ENCODE results near the gene CPSF6.

CPSF6 gene

DNA sequence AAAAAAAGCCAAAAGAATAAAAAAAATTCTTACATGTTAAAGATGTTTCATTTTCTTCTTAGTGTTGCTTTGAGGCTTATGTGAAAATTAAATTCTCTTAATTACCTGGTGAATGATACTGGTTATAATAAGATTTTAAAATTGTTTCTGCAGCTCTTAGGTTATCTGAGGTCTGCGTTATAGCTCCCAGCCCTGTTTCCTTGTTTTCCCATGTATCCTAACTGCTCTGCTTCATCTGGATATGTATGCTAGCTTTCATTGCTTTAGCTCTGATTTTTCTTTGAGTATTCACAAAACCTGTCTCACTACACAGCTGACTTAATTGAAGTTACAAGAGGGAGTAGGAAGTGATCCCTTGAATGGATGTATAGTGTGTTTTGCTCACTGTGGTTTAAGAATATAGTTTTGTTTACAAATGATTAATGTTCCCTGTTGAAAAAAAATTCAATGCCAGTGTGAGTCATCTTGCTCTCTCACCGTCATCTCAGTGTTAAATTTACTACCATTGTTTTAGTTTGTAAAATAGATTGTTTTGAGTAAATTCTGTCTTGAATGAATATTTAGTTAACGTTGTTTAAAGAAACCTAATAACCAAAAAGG, 26.8 kb downstream of the CPSF6 start:
- Histone ChIP-seq H3K4me3 (replicated peaks; ENCODE audit: low read depth, low read length) (no peak overlapping the region), H3K36me3 (ENCODE audit: control insufficient read depth, insufficient read depth, low read length) (peaks cover 2% of the 10 kb centered on the region; the same call in 1 of the 2 replicates), H3K27me3 (replicated peaks; ENCODE audit: control insufficient read depth, insufficient read depth, low read length) (no peaks in the 10 kb centered on the region)
- TF ChIP-seq, protein P1, sequence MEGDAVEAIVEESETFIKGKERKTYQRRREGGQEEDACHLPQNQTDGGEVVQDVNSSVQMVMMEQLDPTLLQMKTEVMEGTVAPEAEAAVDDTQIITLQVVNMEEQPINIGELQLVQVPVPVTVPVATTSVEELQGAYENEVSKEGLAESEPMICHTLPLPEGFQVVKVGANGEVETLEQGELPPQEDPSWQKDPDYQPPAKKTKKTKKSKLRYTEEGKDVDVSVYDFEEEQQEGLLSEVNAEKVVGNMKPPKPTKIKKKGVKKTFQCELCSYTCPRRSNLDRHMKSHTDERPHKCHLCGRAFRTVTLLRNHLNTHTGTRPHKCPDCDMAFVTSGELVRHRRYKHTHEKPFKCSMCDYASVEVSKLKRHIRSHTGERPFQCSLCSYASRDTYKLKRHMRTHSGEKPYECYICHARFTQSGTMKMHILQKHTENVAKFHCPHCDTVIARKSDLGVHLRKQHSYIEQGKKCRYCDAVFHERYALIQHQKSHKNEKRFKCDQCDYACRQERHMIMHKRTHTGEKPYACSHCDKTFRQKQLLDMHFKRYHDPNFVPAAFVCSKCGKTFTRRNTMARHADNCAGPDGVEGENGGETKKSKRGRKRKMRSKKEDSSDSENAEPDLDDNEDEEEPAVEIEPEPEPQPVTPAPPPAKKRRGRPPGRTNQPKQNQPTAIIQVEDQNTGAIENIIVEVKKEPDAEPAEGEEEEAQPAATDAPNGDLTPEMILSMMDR (IDR thresholded peaks at IDR 0.05; ENCODE audit: insufficient read depth, low read length, poor library complexity, severe bottlenecking), result no peak
- no peak for DNase-seq (ENCODE audit: extremely low read depth, insufficient read length)

DNA sequence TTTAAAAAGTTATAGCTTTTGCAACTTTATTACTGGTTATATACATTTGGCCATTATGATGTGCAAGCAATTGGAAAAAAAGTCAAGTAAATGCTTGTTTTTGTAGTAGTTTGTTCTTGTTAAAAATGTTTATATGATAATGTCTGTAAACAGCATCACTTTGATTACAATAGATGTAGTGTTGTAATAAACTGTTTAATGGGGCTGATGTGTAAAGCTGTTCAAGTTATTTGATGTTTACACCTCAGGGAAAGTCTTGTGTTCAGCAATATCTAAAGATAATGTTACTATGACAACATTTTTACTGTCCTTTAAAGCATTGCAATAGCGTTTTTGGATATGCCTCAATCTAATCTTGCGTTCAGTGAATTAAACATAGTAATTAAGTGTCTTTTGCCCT, 30.4 kb downstream of the CPSF6 start:
- H3K4me3 ChIP-seq (replicated peaks; ENCODE audit: low read depth, low read length), result no peak overlapping the region
- TF ChIP-seq, protein P1 (IDR thresholded peaks at IDR 0.05; ENCODE audit: insufficient read depth, low read length, poor library complexity, severe bottlenecking), result no peak
- no peaks in the 10 kb centered on the region for H3K27me3 ChIP-seq (replicated peaks; ENCODE audit: control insufficient read depth, insufficient read depth, low read length)
- H3K36me3 ChIP-seq (ENCODE audit: control insufficient read depth, insufficient read depth, low read length), result no peaks in the 10 kb centered on the region; the same call in 1 of the 2 replicates
- DNase-seq (ENCODE audit: extremely low read depth, insufficient read length), result no peak

DNA sequence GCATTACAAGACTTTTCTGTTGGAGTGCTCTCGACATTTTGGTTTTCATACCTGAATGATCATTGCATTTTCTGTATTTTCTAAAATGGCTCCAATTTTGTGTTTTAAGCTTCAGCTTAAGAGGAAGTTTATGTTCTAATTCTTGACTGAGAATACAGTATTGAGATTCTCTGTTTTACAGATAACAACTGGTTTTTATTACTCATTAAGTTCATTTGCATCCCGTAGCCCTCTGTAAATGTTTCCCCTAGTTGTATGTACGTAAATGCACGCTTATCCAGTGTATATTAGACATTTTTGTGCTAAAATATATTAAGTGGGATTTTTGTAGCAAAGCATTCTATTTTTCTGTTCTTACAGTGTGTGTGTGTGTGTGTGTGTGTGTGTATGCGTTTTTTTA, 33.1 kb downstream of the CPSF6 start:
- no peak for DNase-seq (ENCODE audit: extremely low read depth, insufficient read length)
- Histone ChIP-seq H3K4me3 (replicated peaks; ENCODE audit: low read depth, low read length) (no peak overlapping the region), H3K27me3 (replicated peaks; ENCODE audit: control insufficient read depth, insufficient read depth, low read length) (no peaks in the 10 kb centered on the region), H3K36me3 (ENCODE audit: control insufficient read depth, insufficient read depth, low read length) (no peaks in the 10 kb centered on the region; the same call in 1 of the 2 replicates)
- TF ChIP-seq, protein P1 (IDR thresholded peaks at IDR 0.05; ENCODE audit: insufficient read depth, low read length, poor library complexity, severe bottlenecking), result no peak

DNA sequence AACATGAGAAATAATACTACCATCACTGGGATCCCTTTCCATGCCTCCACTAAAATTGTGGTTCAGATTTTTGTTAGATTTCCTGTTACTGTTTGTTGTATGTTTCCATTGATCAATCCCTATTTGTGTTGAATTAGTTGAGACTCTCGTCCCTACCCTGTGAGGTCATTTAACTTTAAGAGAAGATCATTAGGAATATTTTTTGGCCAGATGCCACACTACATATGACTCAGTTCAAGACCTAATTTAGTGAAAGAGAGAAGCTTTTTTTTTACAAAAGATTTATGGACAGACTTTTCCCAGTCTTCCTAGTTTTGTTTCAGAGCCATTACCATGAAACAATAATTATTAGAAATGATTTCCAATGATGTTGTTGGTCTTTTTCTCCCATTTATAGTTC, 35.5 kb downstream of the CPSF6 start:
- Histone ChIP-seq H3K27me3 (replicated peaks; ENCODE audit: control insufficient read depth, insufficient read depth, low read length) (no peaks in the 10 kb centered on the region), H3K36me3 (ENCODE audit: control insufficient read depth, insufficient read depth, low read length) (no peaks in the 10 kb centered on the region; the same call in 1 of the 2 replicates), H3K4me3 (replicated peaks; ENCODE audit: low read depth, low read length) (no peak overlapping the region)
- DNase-seq (ENCODE audit: extremely low read depth, insufficient read length), result no peak
- TF ChIP-seq, protein P1 (IDR thresholded peaks at IDR 0.05; ENCODE audit: insufficient read depth, low read length, poor library complexity, severe bottlenecking), result no peak

DNA sequence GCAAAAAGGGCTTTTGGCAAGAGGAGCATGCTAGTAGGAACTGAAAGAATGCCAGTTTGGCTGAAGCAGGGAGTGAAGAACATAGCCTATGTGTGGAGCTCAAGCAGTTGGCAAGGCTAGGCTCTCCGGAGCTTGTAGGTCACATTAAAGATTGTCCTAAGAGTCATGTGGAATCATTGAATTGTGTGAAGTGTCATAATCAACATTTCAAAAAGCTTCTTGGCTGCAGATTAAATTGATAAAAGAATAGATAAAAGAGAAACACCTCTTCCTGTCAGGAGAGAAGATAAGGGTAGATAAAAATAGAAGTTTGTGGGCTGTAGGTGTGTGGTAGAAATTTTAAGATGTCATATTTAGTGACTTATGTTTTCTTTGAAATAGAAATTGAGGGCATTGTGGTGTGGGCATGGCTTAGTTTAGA, 36.1 kb downstream of the CPSF6 start:
- DNase-seq (ENCODE audit: extremely low read depth, insufficient read length), result no peak
- H3K4me3 ChIP-seq (replicated peaks; ENCODE audit: low read depth, low read length), result no peak overlapping the region
- H3K36me3 ChIP-seq (ENCODE audit: control insufficient read depth, insufficient read depth, low read length), result no peaks in the 10 kb centered on the region; the same call in 1 of the 2 replicates
- H3K27me3 ChIP-seq (replicated peaks; ENCODE audit: control insufficient read depth, insufficient read depth, low read length), result no peaks in the 10 kb centered on the region
- TF ChIP-seq, protein P1 (IDR thresholded peaks at IDR 0.05; ENCODE audit: insufficient read depth, low read length, poor library complexity, severe bottlenecking), result no peak

All from GM06990 (cell line).